NCI-H2227 (cell line): ENCODE data around the gene REEP3.

Experiments used
- DNase-seq: peaks from one replicate; lab custom pipeline; 2025; ENCODE audit not compliant: unreplicated experiment; lab: John Stamatoyannopoulos, UW

The REEP3 gene

DNA sequence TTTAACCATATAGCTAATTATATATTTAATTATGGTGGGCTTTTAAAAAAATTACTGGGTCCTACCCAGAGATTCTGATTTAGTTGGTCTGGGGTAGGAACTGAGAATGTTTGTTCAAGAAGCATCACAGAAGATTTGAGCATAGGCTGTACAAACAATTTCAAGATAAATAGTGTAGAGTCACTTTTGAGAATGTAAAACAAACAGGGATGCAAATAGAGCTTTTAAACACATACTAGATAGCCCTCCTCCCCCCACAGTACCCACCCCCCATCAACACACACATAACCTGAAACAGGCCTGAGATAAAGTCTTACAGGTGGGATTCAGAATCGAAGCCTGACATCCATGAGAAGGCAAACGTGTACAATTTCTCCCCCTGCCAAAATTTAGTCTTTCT, 15.6 kb upstream of the REEP3 start:
- DNase-seq, result no peak

GRCh38 chr10:63506554-63506953, 14.6 kb upstream of the REEP3 start:
- no peak for DNase-seq

DNA sequence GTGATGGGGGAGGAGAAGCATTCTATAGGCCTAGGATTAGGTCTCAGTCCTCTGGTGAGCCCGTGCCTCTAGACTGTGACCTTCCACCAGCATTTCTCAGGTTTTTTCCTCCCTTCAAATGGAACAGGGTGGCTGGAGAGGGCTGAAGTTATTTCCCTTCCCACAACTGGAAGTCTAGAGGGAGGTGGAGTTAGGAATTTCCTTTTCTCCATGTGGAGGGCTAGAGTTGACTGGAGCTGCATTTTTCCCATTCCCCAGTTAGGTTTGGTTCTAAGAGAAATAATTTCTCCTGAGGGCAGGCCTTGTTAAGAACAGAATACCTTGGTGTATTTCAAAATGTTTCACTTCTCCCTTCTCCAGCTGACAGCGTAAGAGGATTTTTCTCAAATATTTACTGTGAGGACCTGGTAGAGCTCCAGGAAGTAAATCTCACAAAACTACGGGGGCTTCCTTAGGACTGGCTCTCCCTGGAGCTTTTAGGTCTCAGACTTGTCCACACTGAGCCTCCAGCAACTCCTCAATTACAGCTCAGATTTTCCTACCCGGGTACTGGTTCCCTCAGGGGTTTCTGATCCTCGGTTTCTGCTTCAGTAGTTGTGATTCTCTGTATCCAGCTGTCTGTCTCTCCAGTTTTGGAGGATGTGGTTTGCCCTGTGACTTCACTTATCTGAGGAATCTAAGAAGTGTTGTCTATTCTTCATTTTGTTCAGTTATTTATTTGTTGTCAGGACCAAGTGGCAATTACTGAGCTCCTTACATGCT, 6.0 kb upstream of the REEP3 start:
- DNase-seq, result no peak

DNA sequence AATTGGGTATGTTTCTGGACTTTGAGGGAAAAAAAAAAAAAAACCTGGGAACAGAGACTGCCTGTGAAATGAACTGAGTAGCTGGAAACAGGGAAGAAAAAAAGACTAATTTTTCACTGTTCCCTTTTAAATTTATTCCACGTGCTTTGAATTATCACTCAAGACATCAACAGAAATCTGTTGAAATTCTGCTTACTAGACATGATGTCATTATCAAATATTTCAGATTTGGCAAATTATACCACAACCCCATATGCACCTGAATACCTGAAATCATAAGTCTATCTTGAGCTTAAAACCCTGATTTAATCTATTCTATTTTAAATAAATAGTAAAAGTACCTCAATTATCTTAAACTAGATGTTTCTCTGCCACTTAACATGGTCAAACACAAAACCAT, 5.0 kb upstream of the REEP3 start:
- DNase-seq, result no peak

- DNase-seq, result no peak
These were observed 2.4 kb upstream of the REEP3 start for GRCh38 chr10:63518690-63519288.

- DNase-seq, result peak; percentile 88
These were observed 445 bp downstream of the REEP3 start for GRCh38 chr10:63521416-63522276.

DNA sequence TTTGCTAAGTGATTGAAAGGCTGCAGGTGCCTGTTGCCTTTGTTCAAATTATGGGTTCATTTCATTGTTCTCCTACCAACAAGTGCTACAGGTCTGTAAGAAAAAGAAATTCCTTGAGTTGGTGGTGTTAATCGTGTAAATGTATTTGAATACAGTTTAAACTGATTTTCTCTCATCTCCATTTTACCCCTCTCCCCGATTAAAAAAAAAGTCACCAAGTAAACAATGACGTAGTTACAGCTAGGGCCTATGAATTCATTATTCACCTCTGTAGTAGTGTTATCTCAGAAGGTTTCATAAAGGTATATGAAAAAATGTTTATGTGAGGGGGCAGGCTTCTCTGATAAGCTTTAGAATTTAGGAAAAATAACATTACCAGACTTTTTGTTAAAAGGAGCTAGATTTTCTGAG, 1.1 kb downstream of the REEP3 start:
- peak; percentile 38 for DNase-seq

GRCh38 chr10:63522995-63523394, 1.8 kb downstream of the REEP3 start:
- no peak for DNase-seq

- no peak for DNase-seq
These were observed 3.8 kb downstream of the REEP3 start for GRCh38 chr10:63525021-63525420.

DNA sequence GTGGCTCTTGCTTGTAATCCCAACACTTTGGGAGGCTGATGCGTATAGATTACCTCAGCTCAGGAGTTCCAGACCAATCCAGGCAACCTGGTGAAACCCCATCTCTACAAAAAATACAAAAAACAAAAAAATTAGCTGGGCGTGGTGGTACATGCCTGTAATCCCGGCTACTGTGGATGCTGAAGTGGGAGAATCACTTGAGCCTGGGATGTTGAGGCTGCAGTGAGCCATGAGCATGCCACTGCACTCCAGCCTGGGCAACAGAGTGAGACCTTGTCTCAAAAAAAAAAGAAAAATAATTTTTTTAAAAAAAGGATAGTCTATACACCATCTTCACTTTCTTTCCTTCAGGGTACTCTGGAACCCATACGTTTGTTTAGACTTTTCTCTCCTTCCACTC, 6.2 kb downstream of the REEP3 start:
- no peak for DNase-seq

DNA sequence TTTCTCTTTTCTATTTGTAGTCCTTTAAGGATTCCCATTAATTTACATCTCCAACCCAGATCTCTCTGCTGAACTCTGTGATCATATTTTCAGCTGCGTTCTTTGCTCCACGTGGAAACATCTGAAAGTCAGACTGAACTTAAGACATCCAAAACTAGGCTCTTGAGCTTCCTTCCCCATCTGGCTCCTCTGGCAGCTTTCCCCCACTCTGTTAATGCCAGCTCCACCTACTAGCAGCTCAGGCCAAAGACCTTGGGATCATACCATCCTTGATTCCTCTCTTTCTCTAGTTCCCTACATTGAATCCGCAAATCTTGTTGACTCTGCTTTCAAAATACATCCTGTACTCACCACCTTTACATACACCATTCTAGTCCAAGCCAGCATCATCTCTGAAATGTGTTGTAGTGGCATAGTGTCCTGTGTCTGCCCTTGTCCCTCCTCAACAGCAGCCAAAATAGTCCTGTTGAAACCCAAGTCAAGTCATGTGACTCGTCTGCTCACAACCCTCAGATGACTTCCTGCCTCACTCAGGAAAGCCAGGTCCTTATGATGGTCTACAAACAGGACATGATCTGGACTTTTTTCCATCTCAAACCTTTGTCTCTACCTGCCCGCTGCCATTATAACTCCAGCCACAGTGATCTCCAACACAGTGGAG, 7.0 kb downstream of the REEP3 start:
- no peak for DNase-seq

- DNase-seq, result no peak
These were observed 9.2 kb downstream of the REEP3 start for GRCh38 chr10:63530409-63530808.

DNA sequence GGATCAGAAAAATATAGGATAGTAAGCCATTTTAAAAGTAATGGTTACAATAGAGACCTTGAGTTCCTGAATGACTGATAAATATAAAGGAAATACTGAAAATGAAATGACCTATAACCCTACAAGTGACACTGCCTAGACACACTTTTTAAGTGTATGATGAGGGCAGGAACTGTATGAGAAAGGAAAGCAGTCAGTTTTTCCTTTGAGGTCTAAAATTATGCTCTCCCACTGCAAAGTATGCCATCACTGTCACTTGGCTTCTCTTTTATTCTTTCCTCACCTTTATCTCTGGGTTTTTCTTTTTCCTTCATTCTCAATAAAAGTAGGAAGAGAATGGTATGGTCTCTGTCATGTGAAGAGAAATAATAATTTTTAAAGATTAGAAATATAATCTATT, 13.5 kb downstream of the REEP3 start:
- no peak for DNase-seq

GRCh38 chr10:63536698-63537097, 15.5 kb downstream of the REEP3 start:
- no peak for DNase-seq

- no peak for DNase-seq
These were observed 16.3 kb downstream of the REEP3 start for GRCh38 chr10:63537536-63537935.

DNA sequence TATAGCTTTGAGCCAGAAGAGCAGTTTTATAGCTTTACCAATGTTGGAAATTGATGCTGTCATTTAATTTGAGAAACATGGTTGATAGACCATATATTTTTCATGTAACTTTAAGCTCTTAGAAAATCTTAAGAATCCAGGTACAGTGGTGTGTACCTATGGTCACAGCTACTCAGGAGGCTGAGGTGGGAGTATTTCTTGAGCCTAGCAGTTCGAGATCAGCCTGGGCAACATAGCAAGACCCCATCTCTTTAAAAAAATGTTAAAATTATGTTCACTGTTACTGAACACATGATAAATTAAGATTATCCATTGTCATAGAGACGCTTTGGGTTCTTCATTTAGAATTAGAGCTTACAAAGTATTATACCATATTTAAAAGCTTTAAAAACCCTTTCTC, 18.2 kb downstream of the REEP3 start:
- DNase-seq, result no peak

DNA sequence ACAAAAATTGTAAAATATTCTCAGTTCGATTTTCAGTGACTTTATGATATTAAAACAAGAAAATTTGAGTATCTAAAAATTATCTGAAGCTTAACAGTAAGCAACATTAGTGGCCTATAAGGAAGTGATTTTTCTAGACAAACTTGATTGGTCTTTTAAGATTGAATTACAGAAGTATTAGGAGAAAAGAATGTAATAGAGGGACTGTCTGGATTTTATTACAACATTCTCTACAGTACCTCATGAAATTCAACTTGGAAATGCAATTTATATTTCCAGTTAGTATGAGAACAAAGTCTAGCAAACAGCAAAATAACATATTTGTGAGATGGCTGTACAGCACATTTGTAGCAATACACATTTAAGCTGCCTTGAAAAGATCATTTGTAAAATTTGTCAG, 18.8 kb downstream of the REEP3 start:
- no peak for DNase-seq

DNA sequence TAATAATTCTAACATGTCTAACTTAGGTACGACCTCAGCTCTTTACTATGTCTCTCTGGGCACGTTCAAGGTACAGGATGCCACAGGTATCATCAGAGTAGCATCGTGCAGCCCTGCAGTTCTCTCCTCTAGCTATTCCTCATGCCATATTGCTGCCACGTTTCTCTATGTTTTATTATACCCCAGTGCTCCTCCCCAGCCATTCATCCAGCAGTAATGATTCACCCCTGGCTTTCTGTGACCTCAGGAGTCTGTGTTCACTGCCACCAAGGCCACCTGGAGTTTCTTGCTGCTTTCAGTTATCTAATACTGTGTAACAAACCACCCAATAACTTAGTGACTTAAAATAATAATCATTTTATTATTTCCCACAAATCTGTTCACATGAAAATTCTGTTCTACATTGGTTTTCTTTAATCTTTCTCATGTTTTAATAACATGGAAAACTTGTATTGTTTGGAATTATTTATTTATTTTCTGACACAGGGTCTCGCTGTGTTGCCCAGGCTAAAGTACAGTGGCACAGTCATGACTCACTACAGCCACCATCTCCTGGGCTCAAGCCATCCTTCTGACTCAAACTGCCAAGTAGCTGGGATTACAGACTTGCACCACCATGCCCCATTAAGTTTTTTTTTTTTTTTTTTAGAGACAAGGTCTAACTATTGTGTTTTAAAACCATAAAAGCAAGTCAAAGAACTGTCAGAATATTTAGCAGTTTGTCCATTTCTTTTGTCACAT, 21.8 kb downstream of the REEP3 start:
- DNase-seq, result no peak

GRCh38 chr10:63543576-63543962, 22.4 kb downstream of the REEP3 start:
- DNase-seq, result no peak

GRCh38 chr10:63544418-63544817, 23.2 kb downstream of the REEP3 start:
- no peak for DNase-seq
